ENCODE data around the gene SPDYA.
"Not testable (repeated sequence)": the region's sequence is repeated elsewhere in the genome, so short reads cannot be mapped to it uniquely, and the experiment has no call there.

Gene SPDYA

DNA sequence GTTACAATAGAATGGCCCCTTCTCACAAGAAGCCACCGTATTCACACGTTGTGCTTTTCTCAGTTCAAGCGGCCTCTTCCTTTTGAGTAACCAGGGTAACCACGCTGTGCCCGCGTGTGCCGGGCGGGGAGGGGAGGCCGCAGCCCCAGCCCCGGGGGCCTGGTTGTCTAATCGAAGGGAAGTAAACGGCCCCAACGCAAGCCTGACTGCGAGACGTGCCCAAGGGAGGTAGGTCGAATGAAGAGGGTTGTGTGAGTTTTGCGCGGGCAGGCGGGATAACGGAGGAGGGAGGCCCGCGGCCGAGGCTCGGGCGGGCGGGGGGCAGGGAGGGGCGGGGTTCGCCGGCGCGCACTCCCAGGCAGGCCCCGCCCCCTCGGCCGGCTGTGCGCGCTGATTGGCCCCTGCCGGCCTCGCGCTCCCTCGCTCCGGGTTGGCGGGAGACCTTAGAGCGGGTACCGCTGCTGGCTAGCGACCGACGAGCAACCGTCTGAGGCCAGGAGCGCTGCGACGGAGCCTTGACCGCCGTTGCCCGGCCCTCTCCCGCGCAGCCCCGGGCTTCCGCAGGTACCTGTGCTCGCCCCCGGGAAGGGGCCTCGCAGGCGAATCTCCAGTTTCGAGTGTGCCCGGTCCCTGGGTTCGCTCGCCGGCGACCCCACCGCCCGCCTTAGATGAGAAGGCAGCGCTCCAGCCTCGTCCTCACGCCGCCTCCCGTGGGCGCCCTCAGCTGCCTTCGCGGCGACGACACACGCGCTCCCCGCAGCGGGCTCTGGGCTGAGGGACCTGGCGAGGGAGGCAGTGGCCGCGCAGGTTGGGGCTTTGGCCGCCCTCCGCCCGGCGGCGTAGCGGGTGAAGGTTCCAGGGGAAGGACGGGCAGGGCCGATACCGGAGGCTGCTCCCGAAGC, at the start of gene SPDYA:
SPDYA (plus strand) TSS at position 451 of the 902 bp plus-strand sequence. CDS start 5,181 bp downstream, outside the sequence.
- peak in 1 of 2 experiments; percentile 1 for DNase-seq (ENCODE audit: low spot score in 2 of 2)
- no peaks in the 10 kb centered on the region for H3K4me1 ChIP-seq
- 0 out of 2 replicates have a peak, but pooled peaks cover 3% of the 10 kb centered on the region for H3K36me3 ChIP-seq (replicated peaks)
- no peaks in the 10 kb centered on the region for H3K27me3 ChIP-seq (ENCODE audit: low read depth)
- no peaks in the 10 kb centered on the region for H3K9me3 ChIP-seq
- no peak within 1 kb of the TSS for H3K4me3 ChIP-seq
- in situ Hi-C loops (cut with MboI; ENCODE audit: low sequenced_read_pairs): no loop called here

GRCh38 chr2:28761420-28761819, 49.2 kb upstream of the SPDYA start:
- H3K4me3 ChIP-seq: no peak overlapping the region
- DNase-seq (ENCODE audit: low spot score in 2 of 2): no peak
- in situ Hi-C loops (cut with MboI; ENCODE audit: low sequenced_read_pairs): no loop called here
- H3K36me3 ChIP-seq (replicated peaks): peaks cover 17% of the 10 kb centered on the region
- no peaks in the 10 kb centered on the region for H3K27me3 ChIP-seq (ENCODE audit: low read depth)
- no peaks in the 10 kb centered on the region for H3K9me3 ChIP-seq
- H3K4me1 ChIP-seq: peaks cover 5% of the 10 kb centered on the region; the same call in 1 of the 2 replicates

DNA sequence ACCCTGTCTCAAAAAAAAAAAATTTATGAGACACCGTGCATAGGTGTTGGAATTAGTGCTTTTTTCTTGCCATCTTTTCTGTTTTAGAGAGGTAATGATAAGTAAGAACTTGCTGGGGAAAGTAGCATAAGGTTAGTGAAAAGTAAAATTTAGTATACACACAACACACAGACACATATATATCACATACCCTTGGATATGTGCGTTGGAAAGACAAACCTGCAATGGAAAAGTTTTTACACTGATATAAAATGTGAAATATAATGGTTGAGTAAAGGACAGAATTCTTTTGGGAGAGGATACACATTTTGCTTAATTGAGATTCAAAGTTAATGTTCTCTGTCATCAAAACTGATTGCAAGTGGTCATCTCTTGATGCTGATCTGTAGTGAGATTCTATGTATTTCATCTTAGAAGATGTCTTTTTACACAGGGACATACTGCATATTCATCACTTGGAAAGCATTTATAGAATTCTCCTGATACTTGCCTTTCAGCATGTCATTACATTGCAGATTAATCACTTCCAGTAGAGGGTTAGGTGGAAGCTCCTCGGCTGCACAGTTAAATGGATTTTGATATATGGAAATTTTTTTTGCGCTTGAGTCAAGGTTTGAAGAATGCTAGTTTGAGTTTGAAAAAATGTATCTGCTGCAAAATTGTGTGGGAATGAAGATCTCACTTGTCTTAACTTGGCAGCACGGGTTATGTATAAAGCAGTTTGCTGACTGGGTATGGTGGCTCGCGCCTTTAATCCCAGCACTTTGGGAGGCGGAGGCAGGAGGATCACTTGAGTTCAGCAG, 45.5 kb upstream of the SPDYA start:
- in situ Hi-C loops (cut with MboI; ENCODE audit: low sequenced_read_pairs): no loop called here
- Histone ChIP-seq H3K4me1 (peaks cover 3% of the 10 kb centered on the region; the same call in 1 of the 2 replicates), H3K9me3 (peaks cover 3% of the 10 kb centered on the region), H3K36me3 (replicated peaks) (peaks cover 9% of the 10 kb centered on the region), H3K27me3 (ENCODE audit: low read depth) (no peaks in the 10 kb centered on the region), H3K4me3 (no peak overlapping the region)
- DNase-seq (ENCODE audit: low spot score in 2 of 2): no peak

- DNase-seq (ENCODE audit: low spot score in 2 of 2): no peak
- Histone ChIP-seq H3K9me3 (peaks cover 3% of the 10 kb centered on the region), H3K4me1 (peaks cover 3% of the 10 kb centered on the region; the same call in 1 of the 2 replicates), H3K4me3 (no peak overlapping the region), H3K27me3 (ENCODE audit: low read depth) (no peaks in the 10 kb centered on the region), H3K36me3 (replicated peaks) (peaks cover 9% of the 10 kb centered on the region)
- in situ Hi-C loops (cut with MboI; ENCODE audit: low sequenced_read_pairs): no loop called here
These were observed 44.6 kb upstream of the SPDYA start for GRCh38 chr2:28766070-28766469.

DNA sequence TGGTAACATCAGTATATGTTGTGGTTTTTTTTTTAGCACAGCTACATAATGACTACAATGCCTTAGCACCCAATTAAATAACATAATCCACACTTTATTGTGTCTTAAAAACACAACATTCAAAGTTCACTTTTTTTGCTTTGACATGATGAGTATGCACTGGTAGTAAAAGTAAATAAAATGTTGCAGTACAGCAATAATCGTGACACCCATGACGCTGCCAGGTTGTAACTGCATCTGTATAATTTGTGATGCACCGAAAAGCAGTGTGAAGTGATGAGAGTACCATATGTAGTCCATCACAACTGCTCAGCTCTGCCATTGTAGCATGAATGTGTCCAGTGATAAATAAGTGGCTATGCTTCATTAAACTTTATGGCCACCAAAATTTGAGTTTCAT, 43.3 kb upstream of the SPDYA start:
- Histone ChIP-seq H3K36me3 (replicated peaks) (peaks cover 6% of the 10 kb centered on the region), H3K9me3 (peaks cover 3% of the 10 kb centered on the region), H3K27me3 (ENCODE audit: low read depth) (no peaks in the 10 kb centered on the region), H3K4me3 (no peak overlapping the region), H3K4me1 (peaks cover 4% of the 10 kb centered on the region; the same call in 1 of the 2 replicates)
- no peak for DNase-seq (ENCODE audit: low spot score in 2 of 2)
- in situ Hi-C loops (cut with MboI; ENCODE audit: low sequenced_read_pairs): no loop called here

DNA sequence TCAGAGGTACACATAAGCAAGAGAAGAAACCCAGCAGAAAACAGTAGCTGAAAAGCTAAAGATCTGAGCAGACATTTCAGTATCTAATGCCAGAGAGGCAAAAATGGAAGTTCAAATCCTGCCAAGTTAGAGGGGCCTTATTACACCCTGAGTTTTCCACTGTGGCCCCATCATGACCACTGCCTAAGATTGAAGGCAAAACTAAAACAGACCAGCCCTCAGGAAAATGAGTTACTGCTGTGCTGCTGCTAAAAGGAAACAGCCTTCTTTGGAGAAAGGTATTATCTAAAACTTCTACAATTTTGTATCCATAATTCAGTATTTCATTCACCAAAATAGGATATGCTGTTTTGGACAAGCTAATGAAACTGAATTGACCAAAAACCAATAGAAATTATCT, 42.2 kb upstream of the SPDYA start:
- H3K36me3 ChIP-seq (replicated peaks): peaks cover 6% of the 10 kb centered on the region
- H3K4me1 ChIP-seq: peaks cover 6% of the 10 kb centered on the region; the same call in 1 of the 2 replicates
- peaks cover 3% of the 10 kb centered on the region for H3K9me3 ChIP-seq
- H3K4me3 ChIP-seq: no peak overlapping the region
- no peak for DNase-seq (ENCODE audit: low spot score in 2 of 2)
- H3K27me3 ChIP-seq (ENCODE audit: low read depth): no peaks in the 10 kb centered on the region
- in situ Hi-C loops (cut with MboI; ENCODE audit: low sequenced_read_pairs): no loop called here

- Histone ChIP-seq H3K4me3 (no peak overlapping the region), H3K9me3 (peaks cover 3% of the 10 kb centered on the region), H3K4me1 (peaks cover 6% of the 10 kb centered on the region; the same call in 1 of the 2 replicates), H3K36me3 (replicated peaks) (peaks cover 6% of the 10 kb centered on the region), H3K27me3 (ENCODE audit: low read depth) (no peaks in the 10 kb centered on the region)
- no peak for DNase-seq (ENCODE audit: low spot score in 2 of 2)
- in situ Hi-C loops (cut with MboI; ENCODE audit: low sequenced_read_pairs): no loop called here
These were observed 41.7 kb upstream of the SPDYA start for GRCh38 chr2:28768952-28769351.

- H3K4me1 ChIP-seq: peaks cover 3% of the 10 kb centered on the region; the same call in 1 of the 2 replicates
- DNase-seq (ENCODE audit: low spot score in 2 of 2): no peak
- peaks cover 3% of the 10 kb centered on the region for H3K9me3 ChIP-seq
- H3K36me3 ChIP-seq (replicated peaks): peaks cover 9% of the 10 kb centered on the region
- H3K27me3 ChIP-seq (ENCODE audit: low read depth): no peaks in the 10 kb centered on the region
- H3K4me3 ChIP-seq: no peak overlapping the region
- in situ Hi-C loops (cut with MboI; ENCODE audit: low sequenced_read_pairs): no loop called here
These were observed 38.3 kb upstream of the SPDYA start for GRCh38 chr2:28772351-28772750.

GRCh38 chr2:28776471-28776870, 34.2 kb upstream of the SPDYA start:
- no peaks in the 10 kb centered on the region for H3K9me3 ChIP-seq
- no peak overlapping the region for H3K4me3 ChIP-seq
- H3K4me1 ChIP-seq: peaks cover 2% of the 10 kb centered on the region; the same call in 1 of the 2 replicates
- peaks cover 38% of the 10 kb centered on the region for H3K36me3 ChIP-seq (replicated peaks)
- in situ Hi-C loops (cut with MboI; ENCODE audit: low sequenced_read_pairs): no loop called here
- no peak for DNase-seq (ENCODE audit: low spot score in 2 of 2)
- H3K27me3 ChIP-seq (ENCODE audit: low read depth): no peaks in the 10 kb centered on the region

DNA sequence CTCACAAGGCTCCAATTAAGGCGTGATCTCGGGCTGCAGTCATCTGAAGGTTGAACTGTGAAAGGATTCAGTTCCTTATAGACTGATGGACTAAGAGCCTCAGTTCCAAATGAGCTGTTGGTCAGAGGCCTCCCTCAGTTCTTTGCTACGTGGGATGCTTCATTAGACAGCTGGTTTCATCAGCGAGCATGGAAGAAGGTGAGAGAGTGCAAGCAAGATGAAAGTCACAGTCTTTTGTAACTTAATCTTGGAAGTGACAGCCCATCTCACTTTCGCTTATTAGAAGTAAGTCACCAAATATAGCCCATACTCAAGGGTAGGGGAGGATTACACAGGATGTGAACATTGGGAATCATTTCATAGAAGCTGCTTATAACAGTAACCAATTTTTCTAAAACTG, 32.2 kb upstream of the SPDYA start:
- Histone ChIP-seq H3K4me3 (no peak overlapping the region), H3K9me3 (no peaks in the 10 kb centered on the region), H3K4me1 (no peaks in the 10 kb centered on the region), H3K27me3 (ENCODE audit: low read depth) (no peaks in the 10 kb centered on the region), H3K36me3 (replicated peaks) (peaks cover 55% of the 10 kb centered on the region)
- in situ Hi-C loops (cut with MboI; ENCODE audit: low sequenced_read_pairs): no loop called here
- no peak for DNase-seq (ENCODE audit: low spot score in 2 of 2)

- no peaks in the 10 kb centered on the region for H3K9me3 ChIP-seq
- H3K27me3 ChIP-seq (ENCODE audit: low read depth): no peaks in the 10 kb centered on the region
- in situ Hi-C loops (cut with MboI; ENCODE audit: low sequenced_read_pairs): no loop called here
- no peak for DNase-seq (ENCODE audit: low spot score in 2 of 2)
- H3K4me1 ChIP-seq: no peaks in the 10 kb centered on the region
- H3K36me3 ChIP-seq (replicated peaks): peaks cover 58% of the 10 kb centered on the region
- no peak overlapping the region for H3K4me3 ChIP-seq
These were observed 31.6 kb upstream of the SPDYA start for GRCh38 chr2:28779001-28779400.

DNA sequence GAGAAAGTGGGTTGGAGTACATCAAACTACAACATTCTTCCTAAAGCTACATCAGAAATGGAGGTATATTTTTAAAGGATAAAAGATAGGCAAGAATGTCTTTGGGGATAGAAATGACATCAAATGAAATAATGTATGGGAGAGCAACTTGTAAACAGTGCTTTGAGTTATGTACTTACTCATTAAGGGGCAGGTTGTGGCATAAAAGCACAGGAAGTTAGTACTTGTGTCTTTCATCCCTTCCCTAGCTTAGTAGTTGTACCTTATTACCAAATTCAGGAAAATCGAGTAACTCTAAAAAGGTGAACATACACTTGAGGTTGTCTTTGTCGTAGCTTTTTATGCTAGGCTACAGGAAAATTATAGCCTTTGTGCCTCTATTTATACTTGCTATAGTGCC, 30.1 kb upstream of the SPDYA start:
- Histone ChIP-seq H3K27me3 (ENCODE audit: low read depth) (no peaks in the 10 kb centered on the region), H3K4me1 (no peaks in the 10 kb centered on the region), H3K9me3 (no peaks in the 10 kb centered on the region), H3K4me3 (no peak overlapping the region), H3K36me3 (replicated peaks) (peaks cover 67% of the 10 kb centered on the region)
- DNase-seq (ENCODE audit: low spot score in 2 of 2): no peak
- in situ Hi-C loops (cut with MboI; ENCODE audit: low sequenced_read_pairs): no loop called here

- Histone ChIP-seq H3K4me1 (no peaks in the 10 kb centered on the region), H3K4me3 (no peak overlapping the region), H3K9me3 (no peaks in the 10 kb centered on the region), H3K27me3 (ENCODE audit: low read depth) (no peaks in the 10 kb centered on the region), H3K36me3 (replicated peaks) (peaks cover 69% of the 10 kb centered on the region)
- no peak for DNase-seq (ENCODE audit: low spot score in 2 of 2)
- in situ Hi-C loops (cut with MboI; ENCODE audit: low sequenced_read_pairs): no loop called here
These were observed 28.2 kb upstream of the SPDYA start for GRCh38 chr2:28782423-28782822.

GRCh38 chr2:28784570-28784969, 26.1 kb upstream of the SPDYA start:
- DNase-seq (ENCODE audit: low spot score in 2 of 2); H3K9me3 ChIP-seq; in situ Hi-C loops (cut with MboI; ENCODE audit: low sequenced_read_pairs); H3K27me3 ChIP-seq (ENCODE audit: low read depth); H3K4me3 ChIP-seq; H3K4me1 ChIP-seq: not testable (repeated sequence)
- H3K36me3 ChIP-seq (replicated peaks): peaks cover 71% of the 10 kb centered on the region
